HG03064 (cell line): ENCODE measurements around the gene CORO2A.

Experiments used
- ATAC-seq: cut with Tn5 transposase; IDR thresholded peaks from one replicate; pipeline ENCODE4 v1.9.1; 2021; ENCODE audit warnings: low read depth; ENCODE audit not compliant: unreplicated experiment

CORO2A gene

DNA sequence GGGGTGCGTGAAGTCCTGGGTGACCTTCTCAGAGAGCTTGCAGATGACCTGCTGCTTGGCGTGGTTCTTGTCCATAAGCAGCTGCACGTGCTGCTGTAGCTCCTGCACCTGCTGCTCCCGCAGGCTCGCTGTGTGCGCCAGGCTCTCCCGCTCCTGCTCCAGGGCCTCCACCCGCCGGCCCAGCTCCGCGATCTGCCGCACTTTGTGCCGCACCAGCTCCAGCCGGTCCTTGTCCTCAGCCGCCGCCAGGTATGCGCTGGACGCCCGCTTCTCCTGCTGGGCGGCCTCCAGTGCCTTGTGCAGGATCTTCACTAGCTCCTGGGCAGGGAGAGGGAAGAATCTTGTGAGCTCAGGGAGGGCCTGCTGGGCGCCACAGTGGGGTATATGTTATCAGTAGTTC lies 28.5 kb upstream of the CORO2A start:
- no peak for ATAC-seq

- no peak for ATAC-seq
Measured at GRCh38 chr9:98219794-98220370, 27.4 kb upstream of the CORO2A start.

DNA sequence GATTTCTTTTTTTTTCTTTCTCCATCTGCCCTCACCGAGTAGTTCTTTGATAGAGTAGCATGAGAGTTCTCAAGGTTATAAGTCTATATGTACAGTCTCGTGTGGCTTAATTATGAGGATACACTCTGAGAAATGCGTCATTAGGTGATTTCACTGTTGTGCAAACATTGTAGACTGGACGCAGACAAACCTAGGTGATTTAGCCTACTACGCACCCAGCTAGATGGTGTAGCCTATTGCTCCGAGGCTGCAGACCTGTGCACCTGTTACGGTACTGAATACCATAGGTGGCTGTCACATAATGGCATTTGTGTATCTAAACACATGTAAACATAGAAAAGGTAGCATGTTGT lies 26.9 kb upstream of the CORO2A start:
- ATAC-seq: no peak

- no peak for ATAC-seq
Measured at GRCh38 chr9:98218562-98219363, 26.3 kb upstream of the CORO2A start.

- no peak for ATAC-seq
Measured at GRCh38 chr9:98217255-98217654, 24.8 kb upstream of the CORO2A start.

DNA sequence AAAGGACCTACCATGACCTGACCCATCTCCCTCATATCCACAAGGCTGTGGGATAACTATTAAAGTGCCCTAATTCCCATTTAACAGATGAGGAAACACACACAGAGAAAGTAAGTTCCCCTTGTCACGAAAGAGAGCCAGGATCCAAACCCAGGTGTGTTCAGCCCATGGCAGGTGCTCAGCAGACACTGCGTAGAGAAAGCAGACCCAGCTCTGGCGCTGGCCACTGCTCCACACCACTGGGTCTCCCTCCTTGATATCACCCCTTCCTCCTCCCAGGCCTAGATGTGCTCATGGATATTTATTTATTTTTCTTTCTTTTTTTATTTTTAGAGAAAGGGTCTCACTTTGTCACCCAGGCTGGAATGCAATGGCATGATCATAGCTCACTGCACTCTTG lies 24.0 kb upstream of the CORO2A start:
- no peak for ATAC-seq

DNA sequence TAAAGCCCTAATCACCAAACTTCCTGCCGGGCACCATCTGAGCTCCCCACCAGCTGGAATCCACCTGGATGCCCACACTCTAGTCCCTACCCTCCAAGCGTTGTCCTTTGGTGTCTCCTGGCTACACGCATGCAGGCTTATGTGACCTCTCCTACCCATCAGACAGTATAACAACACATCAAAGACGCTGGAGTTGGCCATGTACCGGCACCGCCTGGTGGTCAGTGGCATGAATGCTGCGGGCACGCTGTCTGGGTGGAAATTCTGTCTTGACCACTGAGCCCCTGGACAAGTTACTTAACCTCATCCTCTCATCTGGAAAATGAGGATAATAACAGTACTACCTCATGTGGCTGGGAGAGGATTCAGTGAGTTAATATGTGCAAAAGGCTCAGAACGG lies 23.4 kb upstream of the CORO2A start:
- ATAC-seq: no peak

- ATAC-seq: no peak
Measured at GRCh38 chr9:98215271-98215670, 22.8 kb upstream of the CORO2A start.

- no peak for ATAC-seq
Measured at GRCh38 chr9:98214811-98215210, 22.4 kb upstream of the CORO2A start.

DNA sequence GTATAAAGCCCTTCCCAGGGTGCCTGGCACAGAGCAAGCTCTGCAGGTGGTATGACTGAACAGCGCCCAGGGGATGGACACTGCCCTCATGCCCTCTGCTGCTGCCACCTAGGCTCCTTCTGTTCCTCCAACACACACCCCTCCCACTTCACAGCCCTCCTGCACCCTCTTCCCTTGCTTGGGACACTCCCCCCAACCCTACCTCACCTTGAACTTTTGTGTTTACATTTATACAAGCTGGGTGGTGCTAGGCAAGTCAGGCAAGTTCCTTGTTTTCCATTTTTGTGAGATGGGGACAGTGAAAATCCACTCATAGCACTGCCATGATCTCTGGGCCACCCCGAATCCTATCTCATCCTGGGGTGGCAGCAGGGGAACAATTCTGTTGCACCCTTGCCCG lies 18.8 kb upstream of the CORO2A start:
- ATAC-seq: no peak

DNA sequence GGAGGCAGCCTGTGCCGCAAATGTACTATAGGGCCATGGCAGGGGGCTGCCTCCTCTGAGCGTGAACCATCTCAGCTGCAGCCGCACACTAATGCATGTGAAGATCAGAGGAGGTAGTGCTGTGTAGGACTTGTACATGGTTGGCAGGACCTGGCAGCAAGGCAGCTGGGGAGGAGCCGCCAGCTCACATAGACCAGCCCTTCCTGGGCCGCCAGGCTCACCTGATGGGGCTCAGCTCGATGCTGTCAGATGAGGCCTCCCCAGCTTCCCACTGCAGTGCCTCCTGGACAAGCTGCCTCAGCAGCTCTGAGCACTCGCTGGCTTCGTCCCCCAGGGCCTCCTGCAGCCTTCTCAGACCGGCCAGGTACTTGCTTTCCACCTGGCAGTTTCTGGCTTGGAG lies 18.0 kb upstream of the CORO2A start:
- no peak for ATAC-seq

DNA sequence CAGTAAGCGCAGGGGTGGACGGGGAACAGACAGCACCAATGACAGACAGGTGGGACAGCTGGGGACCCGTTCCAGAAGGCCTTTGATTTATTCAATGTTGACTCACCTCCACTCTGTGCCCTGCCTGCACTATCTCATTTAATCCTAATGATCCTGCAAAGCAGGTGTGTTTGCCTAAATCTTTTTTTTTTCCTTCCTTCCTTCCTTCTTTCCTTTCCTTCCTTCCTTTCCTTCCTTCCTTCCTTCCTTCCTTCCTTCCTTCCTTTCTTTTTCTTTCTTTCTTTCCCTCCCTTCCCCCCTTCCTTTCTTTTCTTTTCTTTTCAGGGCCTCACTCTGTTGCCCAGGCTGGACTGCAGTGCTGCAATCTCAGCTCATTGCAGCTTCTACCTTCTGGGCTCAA lies 17.1 kb upstream of the CORO2A start:
- no peak for ATAC-seq

DNA sequence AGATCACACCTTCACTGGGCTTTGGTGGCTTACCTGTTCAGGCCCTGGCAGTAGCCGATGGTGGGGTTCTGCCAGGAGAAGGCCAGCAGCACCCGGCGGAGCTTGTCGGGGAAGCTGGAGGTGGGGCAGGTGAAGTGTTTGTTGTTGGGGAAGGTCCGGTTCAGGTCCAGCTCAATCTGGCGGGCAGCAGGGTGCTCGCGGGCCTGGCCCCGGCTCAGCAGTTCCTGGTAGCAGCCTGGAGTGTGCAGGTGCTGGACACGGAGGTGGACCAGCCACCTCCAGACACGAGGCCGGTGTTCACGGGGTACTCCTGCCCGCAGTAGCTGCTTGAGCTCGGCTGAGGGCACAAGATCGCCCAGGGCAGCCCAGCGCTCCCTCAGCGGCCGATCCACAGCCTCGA lies 16.2 kb upstream of the CORO2A start:
- no peak for ATAC-seq

DNA sequence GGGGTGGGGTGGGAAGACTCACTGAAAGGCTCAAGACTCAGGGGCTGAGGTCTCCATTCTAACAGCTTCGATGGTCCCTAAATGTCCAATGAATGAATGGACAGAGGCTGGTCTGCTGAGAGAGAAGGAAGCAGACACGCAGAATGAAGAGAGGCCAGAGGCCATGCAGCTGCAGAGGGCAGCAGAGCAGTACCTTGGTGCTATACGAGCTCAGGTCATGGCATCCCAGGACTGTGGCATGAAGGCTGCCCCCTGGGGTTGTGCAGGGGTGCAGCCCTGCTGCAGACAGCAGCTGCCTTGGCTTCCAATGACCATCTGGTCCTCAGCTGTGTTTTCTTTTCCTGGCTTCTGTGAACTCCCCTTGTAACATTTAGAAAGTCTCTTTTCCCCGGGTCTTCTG lies 15.2 kb upstream of the CORO2A start:
- ATAC-seq: no peak

GRCh38 chr9:98206754-98207153 lies 14.3 kb upstream of the CORO2A start:
- no peak for ATAC-seq

DNA sequence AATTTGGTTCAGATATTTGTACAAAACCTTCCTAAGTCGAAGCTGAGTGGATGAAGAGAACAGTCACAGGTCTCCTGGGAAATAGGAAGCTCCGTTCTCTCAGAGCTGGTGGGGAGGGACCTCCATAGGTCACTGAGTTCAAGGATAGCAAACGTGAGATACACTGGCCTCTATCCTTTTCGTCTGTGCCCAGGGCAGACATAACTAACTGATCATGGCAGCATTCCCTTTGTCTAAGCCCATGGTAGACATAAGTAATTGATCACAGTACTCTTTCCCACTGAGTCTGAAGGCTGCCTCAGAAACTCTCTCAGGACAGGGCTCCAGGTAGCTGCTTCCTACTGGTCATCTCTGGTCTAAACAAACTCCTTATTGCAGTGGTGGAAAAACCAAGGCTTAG lies 12.3 kb upstream of the CORO2A start:
- no peak for ATAC-seq

DNA sequence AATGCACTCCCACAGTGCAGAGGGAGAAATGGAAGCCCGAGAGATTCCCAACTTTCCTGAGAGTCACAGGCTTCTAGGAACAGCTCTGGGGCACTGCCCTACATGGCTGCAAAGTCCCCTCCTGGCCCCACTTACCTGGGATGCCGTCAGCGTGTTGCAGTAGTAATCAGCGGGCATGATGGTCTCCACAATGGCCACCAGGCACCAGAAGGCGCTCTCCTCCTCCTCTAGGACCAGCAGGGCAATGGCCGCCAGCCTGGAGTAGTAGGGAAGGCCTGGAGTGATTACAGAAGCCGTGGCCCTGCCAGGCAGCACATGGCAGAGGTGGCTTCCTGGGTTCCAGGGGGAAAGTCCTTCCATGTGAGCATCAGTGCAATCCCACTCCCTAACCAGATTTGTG lies 10.7 kb upstream of the CORO2A start:
- ATAC-seq: no peak

GRCh38 chr9:98202252-98202651 lies 9.8 kb upstream of the CORO2A start:
- ATAC-seq: no peak

GRCh38 chr9:98201749-98202148 lies 9.3 kb upstream of the CORO2A start:
- no peak for ATAC-seq

DNA sequence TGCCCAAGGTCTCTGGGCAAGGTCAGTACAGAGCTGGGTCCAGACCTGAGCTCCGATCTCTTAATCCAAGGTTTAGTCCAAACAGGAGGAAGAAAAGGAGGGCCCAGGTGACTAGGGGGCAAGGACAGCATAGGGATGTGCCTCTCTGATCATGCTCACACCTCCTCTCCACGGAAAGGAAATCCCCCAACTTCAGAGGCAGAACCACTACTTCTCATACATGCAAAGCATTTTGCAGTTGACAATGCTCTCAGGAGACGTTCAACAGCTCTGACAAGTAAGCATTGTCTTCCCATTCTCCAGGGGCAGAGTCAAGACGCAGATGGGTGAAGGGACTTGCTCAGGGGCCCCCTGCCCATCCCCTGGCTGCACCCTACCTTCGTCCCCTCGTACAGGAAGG lies 8.7 kb upstream of the CORO2A start:
- ATAC-seq: no peak

DNA sequence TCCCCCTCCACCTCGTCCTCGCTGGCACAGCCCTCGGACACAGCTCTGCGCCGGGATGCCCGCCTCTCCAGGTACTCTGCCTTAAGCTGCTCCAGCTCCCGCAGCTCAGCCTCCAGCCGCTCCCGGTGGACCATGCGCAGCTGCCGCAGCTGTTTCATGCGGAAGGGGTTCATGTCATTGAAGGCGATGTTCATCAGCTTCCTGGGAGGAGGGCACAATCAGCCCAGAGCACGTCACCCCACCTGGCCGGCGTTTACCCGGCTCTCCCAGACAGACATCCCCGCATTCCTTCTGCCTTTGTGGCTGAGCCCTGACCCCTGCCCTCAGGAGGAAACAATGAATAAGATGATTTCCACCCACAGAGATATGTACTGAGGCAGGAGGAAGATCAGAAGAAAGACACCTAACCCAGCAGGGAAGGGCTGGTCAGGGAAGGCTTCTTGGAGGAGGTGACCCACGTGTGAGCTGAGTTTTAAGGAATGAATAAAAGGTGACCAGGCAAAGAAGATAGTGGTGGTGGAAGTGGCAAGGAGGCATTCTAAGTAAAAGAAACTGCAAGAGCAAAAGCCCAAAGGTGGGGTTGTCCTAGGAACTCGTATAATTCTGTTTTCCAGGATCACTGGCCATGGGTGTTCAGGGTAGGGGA lies 7.1 kb upstream of the CORO2A start:
- ATAC-seq: no peak

DNA sequence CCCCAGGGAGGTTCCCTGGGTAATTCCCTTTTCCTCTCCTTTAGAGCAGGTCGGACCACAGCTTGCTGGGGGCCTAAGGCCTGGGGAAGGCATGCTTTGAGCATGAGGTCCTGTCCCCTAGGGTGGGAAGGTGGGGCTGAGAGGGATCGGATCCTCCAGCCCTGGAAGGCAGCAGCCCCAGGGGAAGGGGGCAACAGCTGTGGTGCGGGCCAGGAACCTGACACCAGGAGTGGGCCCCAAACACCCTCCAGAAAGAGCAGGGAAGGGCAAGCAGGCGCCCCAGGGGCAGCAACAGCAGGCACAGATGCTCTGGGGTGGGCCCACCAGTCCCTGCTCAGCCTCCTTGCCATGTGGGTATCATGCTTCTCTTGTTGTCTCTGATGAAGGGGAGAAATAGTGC lies 3.2 kb upstream of the CORO2A start:
- no peak for ATAC-seq
